ENCODE measurements around the gene SLAMF8.

DNA sequence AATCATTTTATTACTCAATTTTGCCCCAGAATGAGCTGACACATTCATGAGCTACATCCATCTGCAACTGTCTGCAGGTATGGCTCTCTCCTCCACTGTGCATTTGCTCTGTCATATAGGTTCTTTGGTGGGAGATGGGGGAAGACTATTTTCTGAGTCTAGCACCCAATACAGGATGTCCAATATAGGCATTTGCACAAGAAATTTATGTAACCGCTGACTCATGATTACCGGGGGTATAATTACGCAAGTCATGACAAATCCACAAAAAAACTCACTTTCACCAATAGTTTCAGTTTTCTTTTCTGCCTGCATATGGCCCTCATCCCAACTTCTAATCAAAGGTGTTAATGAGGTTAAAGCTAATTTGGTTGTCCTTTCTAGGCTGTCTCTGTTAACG, 53.3 kb downstream of the SLAMF8 start:
- TF ChIP-seq, protein P1, sequence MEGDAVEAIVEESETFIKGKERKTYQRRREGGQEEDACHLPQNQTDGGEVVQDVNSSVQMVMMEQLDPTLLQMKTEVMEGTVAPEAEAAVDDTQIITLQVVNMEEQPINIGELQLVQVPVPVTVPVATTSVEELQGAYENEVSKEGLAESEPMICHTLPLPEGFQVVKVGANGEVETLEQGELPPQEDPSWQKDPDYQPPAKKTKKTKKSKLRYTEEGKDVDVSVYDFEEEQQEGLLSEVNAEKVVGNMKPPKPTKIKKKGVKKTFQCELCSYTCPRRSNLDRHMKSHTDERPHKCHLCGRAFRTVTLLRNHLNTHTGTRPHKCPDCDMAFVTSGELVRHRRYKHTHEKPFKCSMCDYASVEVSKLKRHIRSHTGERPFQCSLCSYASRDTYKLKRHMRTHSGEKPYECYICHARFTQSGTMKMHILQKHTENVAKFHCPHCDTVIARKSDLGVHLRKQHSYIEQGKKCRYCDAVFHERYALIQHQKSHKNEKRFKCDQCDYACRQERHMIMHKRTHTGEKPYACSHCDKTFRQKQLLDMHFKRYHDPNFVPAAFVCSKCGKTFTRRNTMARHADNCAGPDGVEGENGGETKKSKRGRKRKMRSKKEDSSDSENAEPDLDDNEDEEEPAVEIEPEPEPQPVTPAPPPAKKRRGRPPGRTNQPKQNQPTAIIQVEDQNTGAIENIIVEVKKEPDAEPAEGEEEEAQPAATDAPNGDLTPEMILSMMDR (IDR thresholded peaks at IDR 0.05) = no peak
- TF ChIP-seq POLR2AphosphoS5 (IDR thresholded peaks at IDR 0.05; ENCODE audit: low read depth, low read length) (no peak), SIN3A (IDR thresholded peaks at IDR 0.05; ENCODE audit: borderline replicate concordance, insufficient read depth, low read depth, low read length) (no peak)

Measured in Panc1 (cell line).